PC-3 (cell line): ENCODE results near the gene C19orf53. TPM values are rescaled to one million over a fixed set of nuclear protein-coding genes. Genes with fewer than 3 reads are reported as not detected.
"Not testable (repeated sequence)": the region's sequence is repeated elsewhere in the genome, so short reads cannot be mapped to it uniquely, and the experiment has no call there.

Source experiments
- ATAC-seq: fragments of 200-7000 bp; cut with Tn5 transposase; 2 replicates; pipeline ENCODE4 v1.9.1; 2020; ENCODE audit warnings: mild to moderate bottlenecking, moderate library complexity
- BruUV-seq: library from RNA; stranded (reverse); fragments of 400-500 nt; replicated peaks from 2 replicates; lab custom pipeline; 2021; lab: Mats Ljungman, UMichigan
- CTCF ChIA-PET: fragments of 300-600 bp; sonication (Branson Sonifier 250); formaldehyde crosslinking; loops from one replicate; lab custom pipeline; 2022; ENCODE audit warnings: antibody characterized with exemption; lab: Charles Lee
- POLR2A ChIA-PET: fragments of 300-600 bp; sonication (Branson Sonifier 250); formaldehyde crosslinking; loops from one replicate; lab custom pipeline; 2022; ENCODE audit warnings: antibody characterized with exemption; ENCODE audit not compliant: unreplicated experiment; lab: Charles Lee
- DNase-seq: peaks from one replicate; pipeline ENCODE4 v3.0.0-alpha.2; 2015
- H2AFZ ChIP-seq: fragments of 300-600 bp; sonication (generic); 2 replicates; pipeline ENCODE4 v1.6.0; 2016; ENCODE audit warnings: antibody characterized with exemption, low read length
- H3F3A ChIP-seq: fragments of 300-600 bp; sonication (generic); one replicate; pipeline ENCODE4 v1.6.0; 2017; ENCODE audit warnings: antibody characterized with exemption, low read length, control low read depth, mild to moderate bottlenecking; ENCODE audit not compliant: unreplicated experiment
- H3K27ac ChIP-seq: fragments of 300-600 bp; sonication (generic); 2 replicates; pipeline ENCODE4 v1.5.1; 2016; ENCODE audit warnings: mild to moderate bottlenecking, low read length
- H3K27me3 ChIP-seq: fragments of 300-600 bp; sonication (generic); 2 replicates; pipeline ENCODE4 v1.6.1; 2016; ENCODE audit warnings: low read length, mixed read lengths
- H3K36me3 ChIP-seq: fragments of 300-600 bp; sonication (generic); 2 replicates; pipeline ENCODE4 v1.6.1; 2016; ENCODE audit warnings: low read depth, mixed run types, low read length, mixed read lengths
- H3K4me1 ChIP-seq: fragments of 300-600 bp; sonication (generic); 2 replicates; pipeline ENCODE4 v1.5.1; 2016; ENCODE audit warnings: low read length; ENCODE audit not compliant: insufficient read depth
- H3K4me2 ChIP-seq: fragments of 300-600 bp; sonication (generic); 2 replicates; pipeline ENCODE4 v1.6.0; 2016; ENCODE audit warnings: low read length
- H3K4me3 ChIP-seq: fragments of 300-600 bp; sonication (generic); 2 replicates; pipeline ENCODE4 v1.5.1; 2016; ENCODE audit warnings: mild to moderate bottlenecking, low read length, mixed read lengths
- H3K79me2 ChIP-seq: fragments of 300-600 bp; sonication (generic); 2 replicates; pipeline ENCODE4 v1.6.1; 2017; ENCODE audit warnings: low read length, mixed read lengths
- H3K9ac ChIP-seq: fragments of 300-600 bp; sonication (generic); 2 replicates; pipeline ENCODE4 v1.6.0; 2016; ENCODE audit warnings: mild to moderate bottlenecking, low read length
- H3K9me2 ChIP-seq: fragments of 300-600 bp; sonication (generic); replicated peaks from 2 replicates; pipeline ENCODE4 v1.6.1; 2016; ENCODE audit warnings: mixed run types, low read length, mixed read lengths
- H3K9me3 ChIP-seq: fragments of 300-600 bp; sonication (generic); 2 replicates; pipeline ENCODE4 v1.6.1; 2016; ENCODE audit warnings: low read length, mixed read lengths
- H4K20me1 ChIP-seq: fragments of 300-600 bp; sonication (generic); 2 replicates; pipeline ENCODE4 v1.6.1; 2016; ENCODE audit warnings: low read length, mixed read lengths
- CTCF ChIP-seq: fragments of 300-600 bp; sonication (generic); conservative IDR thresholded peaks from 2 replicates; pipeline ENCODE4 v1.5.1; 2017; ENCODE audit warnings: antibody characterized with exemption, low read depth, mild to moderate bottlenecking, low read length
- EZH2 ChIP-seq: fragments of 300-600 bp; sonication (generic); IDR thresholded peaks from one replicate; pipeline ENCODE4 v1.6.1; 2017; ENCODE audit warnings: antibody characterized with exemption, mild to moderate bottlenecking, low read length; ENCODE audit not compliant: unreplicated experiment
- EZH2phosphoT487 ChIP-seq: fragments of 300-600 bp; sonication (generic); IDR thresholded peaks from 2 replicates; pipeline ENCODE4 v1.6.1; 2018; ENCODE audit warnings: mild to moderate bottlenecking, antibody characterized with exemption, low read length, borderline replicate concordance
- intact Hi-C: fragments of 100-400 bp; cut with micrococcal nuclease; formaldehyde crosslinking; loops from 2 replicates; pipeline ENCODE4 v1.9.0; 2023
- total RNA-seq: library from RNA; depleted of rRNA; stranded (reverse); fragments of >200 nt; gene quantifications from 2 replicates; pipeline ENCODE4 v1.2.3, GENCODE V29; 2014

Gene C19orf53
- total RNA-seq, 1 experiment from 2014 or later = 341 TPM

- peak overlapping the region; percentile 29; the same call in 1 of the 2 replicates for H3K4me2 ChIP-seq
- intact Hi-C loops = no loop called here
- H2AFZ ChIP-seq = peak overlapping the region; percentile 46; the same call in 1 of the 2 replicates
These were observed 27.2 kb upstream of the C19orf53 start for GRCh38 chr19:13747098-13747453.

GRCh38 chr19:13748169-13748828 is 26.0 kb upstream of the C19orf53 start:
- peaks cover 9% of the 10 kb centered on the region; the same call in 1 of the 2 replicates for H3K4me1 ChIP-seq
- H3K27ac ChIP-seq = peak overlapping the region; percentile 61
- no peaks in the 10 kb centered on the region for H4K20me1 ChIP-seq
- TF ChIP-seq EZH2phosphoT487 = no peak
- TF ChIP-seq EZH2 = no peak
- TF ChIP-seq CTCF = no peak
- peaks cover 21% of the 10 kb centered on the region for H3K79me2 ChIP-seq
- intact Hi-C loops = no loop called here
- ChIA-PET POLR2A (interaction anchor here (0.5 to 1.5 kb wide), 4 partner anchors 13 to 339 kb away, joined by 3 to 7 read pairs (median 4); partner anchors contain the start of gene C19orf53), CTCF (interaction anchor here (0.6 to 1.8 kb wide), 2 partner anchors 15 to 27 kb away, joined by 3 to 8 read pairs; no protein-coding TSS in a partner anchor)
- peaks cover 4% of the 10 kb centered on the region; the same call in 1 of the 2 replicates for H3K36me3 ChIP-seq
- H3K9me2 ChIP-seq = no peaks in the 10 kb centered on the region
- peak overlapping the region; percentile 92 for H2AFZ ChIP-seq
- no peaks in the 10 kb centered on the region for H3K9me3 ChIP-seq
- peak overlapping the region; percentile 96 for H3K9ac ChIP-seq
- H3F3A ChIP-seq = no peaks in the 10 kb centered on the region
- DNase-seq (peak; percentile 25), ATAC-seq (no peak; the same call in 1 of the 2 replicates)
- peak overlapping the region; percentile 88 for H3K4me2 ChIP-seq
- BruUV-seq = TSS peak; percentile 90
- H3K4me3 ChIP-seq = peak overlapping the region; percentile 97
- no peaks in the 10 kb centered on the region for H3K27me3 ChIP-seq

More at GRCh38 chr19:13747098-13747453, 27.2 kb upstream of the C19orf53 start:
- Histone ChIP-seq H3F3A (no peaks in the 10 kb centered on the region), H3K27me3 (no peaks in the 10 kb centered on the region), H3K79me2 (peaks cover 21% of the 10 kb centered on the region), H3K36me3 (no peaks in the 10 kb centered on the region), H3K4me1 (peaks cover 21% of the 10 kb centered on the region), H3K9me3 (no peaks in the 10 kb centered on the region), H4K20me1 (no peaks in the 10 kb centered on the region), H3K4me3 (peak overlapping the region; percentile 42), H3K27ac (no peak overlapping the region), H3K9me2 (no peaks in the 10 kb centered on the region), H3K9ac (no peak overlapping the region)
- ChIA-PET POLR2A (interaction anchor here (1.5 kb wide), 1 partner anchor 15 kb away, joined by 7 read pairs; no protein-coding TSS in a partner anchor), CTCF (interaction anchor here (1.8 kb wide), 1 partner anchor 26 kb away, joined by 8 read pairs; no protein-coding TSS in a partner anchor)
- ATAC-seq = no peak
- DNase-seq = no peak
- TSS peak; percentile 79 for BruUV-seq
- no peak for TF ChIP-seq CTCF
- no peak for TF ChIP-seq EZH2
- TF ChIP-seq EZH2phosphoT487 = no peak

GRCh38 chr19:13751436-13751835 is 22.8 kb upstream of the C19orf53 start:
- Histone ChIP-seq H3K9ac (no peak overlapping the region), H3K27ac (no peak overlapping the region), H3K36me3 (peaks cover 11% of the 10 kb centered on the region; the same call in 1 of the 2 replicates), H2AFZ (no peak overlapping the region), H3K9me3 (no peaks in the 10 kb centered on the region), H3F3A (no peaks in the 10 kb centered on the region), H3K27me3 (no peaks in the 10 kb centered on the region), H3K4me3 (no peak overlapping the region), H4K20me1 (no peaks in the 10 kb centered on the region), H3K4me2 (no peak overlapping the region), H3K4me1 (peaks cover 8% of the 10 kb centered on the region; the same call in 1 of the 2 replicates), H3K9me2 (no peaks in the 10 kb centered on the region), H3K79me2 (peaks cover 21% of the 10 kb centered on the region)
- no peak for ATAC-seq
- DNase-seq = no peak
- CTCF ChIA-PET = no interaction called here
- BruUV-seq = no TSS peak
- POLR2A ChIA-PET = no interaction called here
- no peak for TF ChIP-seq EZH2
- no peak for TF ChIP-seq CTCF
- TF ChIP-seq EZH2phosphoT487 = no peak
- intact Hi-C loops = no loop called here

- H3K9me3 ChIP-seq, ATAC-seq, H3K27me3 ChIP-seq, H2AFZ ChIP-seq, H3K4me3 ChIP-seq, H3F3A ChIP-seq, POLR2A ChIA-PET, BruUV-seq, H4K20me1 ChIP-seq, intact Hi-C loops, H3K27ac ChIP-seq, H3K9me2 ChIP-seq, CTCF ChIA-PET, H3K4me2 ChIP-seq, H3K9ac ChIP-seq, DNase-seq, H3K4me1 ChIP-seq: not testable (repeated sequence)
- Histone ChIP-seq H3K36me3 (peaks cover 25% of the 10 kb centered on the region), H3K79me2 (peaks cover 13% of the 10 kb centered on the region)
These were observed 20.6 kb upstream of the C19orf53 start for GRCh38 chr19:13753622-13754021.
